ENCODE data around the gene ADH1C.
"Not testable (repeated sequence)": the region's sequence is repeated elsewhere in the genome, so short reads cannot be mapped to it uniquely, and the experiment has no call there.

Gene ADH1C

DNA sequence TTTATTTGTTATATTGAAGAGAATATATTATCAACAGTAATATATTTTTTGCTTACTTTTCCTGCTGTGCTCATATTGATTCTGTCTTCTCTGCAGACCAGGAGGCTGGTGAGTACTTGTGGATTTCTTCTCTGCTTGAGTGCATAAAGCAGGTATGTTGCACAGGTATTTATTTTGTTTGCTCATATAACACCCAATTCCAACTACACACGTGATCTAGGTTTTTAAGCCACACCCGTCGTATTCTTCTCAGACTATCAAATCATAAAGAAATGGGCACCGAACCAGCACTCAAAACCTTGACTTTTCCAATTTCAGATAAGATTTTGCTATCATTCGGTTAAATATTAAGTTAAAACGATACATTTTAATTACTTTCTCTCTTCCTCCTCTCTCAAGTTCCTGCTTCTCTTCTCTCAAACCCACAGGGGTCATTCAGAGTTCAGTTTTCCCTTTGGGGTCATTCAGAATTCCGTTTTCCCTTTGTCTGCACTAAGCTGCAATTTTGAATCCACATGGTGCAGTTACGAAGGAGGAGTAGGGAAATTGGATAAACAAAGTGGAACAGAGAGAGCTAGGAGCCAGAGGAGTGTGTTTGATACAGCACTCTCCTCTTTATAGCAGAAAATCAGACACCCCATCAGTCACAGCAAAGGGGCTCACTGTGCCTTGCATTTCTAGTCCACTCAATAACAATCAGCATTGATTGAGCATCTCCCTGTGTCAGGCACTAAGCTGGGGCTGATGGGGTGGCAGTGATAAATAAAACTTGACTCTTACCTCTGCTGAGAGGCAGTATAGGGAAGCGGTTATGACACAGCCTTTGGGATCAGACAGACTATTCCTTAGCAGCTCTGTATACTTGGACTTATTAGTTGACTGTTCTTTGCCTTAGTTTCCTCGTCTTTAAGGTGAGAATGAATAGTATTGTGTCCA lies at the start of gene ADH1C:
ADH1C (minus strand) TSS at position 145 of the 936 bp plus-strand sequence; CDS start at position 74, 71 bp downstream.
- peak; percentile 54 for FAIRE-seq

DNA sequence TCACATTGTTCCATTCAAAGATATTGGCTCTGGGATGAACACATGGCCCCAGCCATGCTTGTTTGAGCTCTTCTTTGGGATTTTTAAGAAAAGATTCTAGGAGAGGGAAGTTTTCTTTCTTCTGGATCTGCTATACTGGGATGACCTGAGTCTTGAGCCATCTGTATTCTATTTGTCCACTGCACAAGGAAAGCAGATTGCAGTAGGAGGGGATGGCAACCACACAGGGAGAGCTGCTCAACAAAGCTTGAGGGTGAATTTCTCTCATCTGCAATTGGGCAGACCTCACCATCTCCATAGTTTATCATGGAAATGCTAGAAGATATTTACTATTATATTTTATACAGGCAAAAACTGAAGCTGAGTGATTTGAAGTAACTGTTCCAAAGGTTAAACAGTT lies 48.3 kb upstream of the ADH1C start:
- FAIRE-seq, result no peak

DNA sequence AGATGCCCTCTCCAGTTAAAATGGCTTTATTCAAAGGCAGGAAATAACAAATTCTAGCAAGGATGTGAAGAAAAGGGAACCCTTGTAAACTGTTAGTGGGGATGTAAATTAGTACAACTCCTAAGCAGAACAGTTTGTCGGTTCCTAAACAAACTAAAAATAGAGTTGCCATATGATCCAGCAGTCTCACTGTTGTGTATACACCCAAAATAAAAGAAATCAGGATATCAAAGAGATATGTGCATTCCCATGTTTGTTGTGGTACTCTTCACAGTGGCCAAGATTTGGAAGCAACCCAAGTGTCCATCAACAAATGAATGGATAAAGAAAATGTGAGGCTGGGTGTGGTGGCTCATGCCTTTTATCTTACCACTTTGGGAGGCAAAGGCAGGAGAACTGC lies 46.5 kb upstream of the ADH1C start:
- FAIRE-seq, result no peak

DNA sequence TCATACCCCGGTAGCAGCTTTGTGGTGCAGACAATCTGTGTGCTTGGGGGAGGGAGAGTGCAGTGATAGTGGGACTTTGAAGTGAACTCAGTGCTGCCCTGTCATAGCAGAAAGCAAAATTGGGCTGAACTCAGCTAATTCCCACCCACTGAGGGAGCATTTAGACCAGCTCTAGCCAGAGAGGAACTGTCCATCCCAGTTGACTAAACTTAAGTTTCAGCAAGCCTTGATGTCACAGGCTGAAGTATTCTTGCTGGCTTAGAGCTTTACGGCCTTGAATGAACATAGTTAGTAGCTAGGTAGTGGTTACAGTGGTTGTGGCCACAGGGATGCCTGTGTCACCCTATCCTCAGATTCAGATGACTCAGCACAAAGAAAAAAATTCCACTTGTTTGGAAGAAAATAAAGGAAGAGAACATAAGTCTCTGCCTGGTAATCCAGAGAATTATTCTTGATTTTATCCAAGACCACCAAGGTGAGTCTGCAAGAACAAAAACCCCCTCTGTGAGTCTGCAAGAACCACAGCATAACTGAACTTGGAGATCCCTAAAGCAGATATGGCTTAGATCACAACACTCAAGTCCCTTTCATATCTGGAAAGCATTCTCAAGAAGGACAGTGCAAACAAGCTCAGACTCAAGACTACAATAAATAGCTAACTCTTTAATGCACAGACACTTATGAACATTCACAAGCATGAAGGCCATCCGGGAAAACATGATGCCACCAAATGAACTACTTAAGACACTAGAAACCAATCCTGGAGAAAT lies 43.2 kb upstream of the ADH1C start:
- no peak for FAIRE-seq

DNA sequence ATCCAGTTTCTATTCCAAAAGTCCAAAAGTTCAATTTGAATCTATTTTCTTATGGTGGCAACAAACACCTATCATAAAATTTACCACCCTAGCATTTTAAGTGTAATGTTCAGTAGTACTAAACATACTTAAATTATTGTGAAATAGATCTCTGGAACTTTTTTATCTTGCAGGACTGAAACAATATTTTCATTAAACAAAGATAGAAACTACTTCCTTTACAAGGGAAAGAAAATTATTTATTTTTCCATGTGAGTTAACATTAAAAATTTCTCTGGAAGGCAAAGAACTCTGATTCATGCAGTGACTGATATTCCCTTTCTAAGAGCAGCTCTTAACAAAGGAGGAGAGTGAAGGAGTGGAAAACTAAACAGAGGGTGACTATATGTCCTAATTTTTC lies 42.4 kb upstream of the ADH1C start:
- peak; percentile 95 for FAIRE-seq

DNA sequence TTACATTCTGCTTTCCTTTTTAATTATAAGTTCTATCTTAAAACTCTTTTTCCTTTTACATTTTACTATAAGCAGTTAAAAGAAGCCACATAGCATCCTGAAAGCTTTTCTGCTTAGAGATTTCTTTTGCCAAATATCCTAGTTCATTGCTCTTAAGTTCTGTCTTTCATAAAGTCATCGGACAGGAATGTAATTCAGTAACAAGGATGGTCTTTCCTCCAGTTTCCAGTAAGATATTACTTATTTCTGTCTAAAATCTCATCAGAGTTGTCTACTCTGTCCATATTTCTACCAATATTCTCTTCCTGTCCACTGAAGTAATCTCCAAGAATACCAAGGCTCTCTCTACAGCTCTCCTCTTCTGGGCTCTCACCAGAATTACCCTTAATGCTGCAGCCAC lies 37.5 kb upstream of the ADH1C start:
- FAIRE-seq, result no peak

DNA sequence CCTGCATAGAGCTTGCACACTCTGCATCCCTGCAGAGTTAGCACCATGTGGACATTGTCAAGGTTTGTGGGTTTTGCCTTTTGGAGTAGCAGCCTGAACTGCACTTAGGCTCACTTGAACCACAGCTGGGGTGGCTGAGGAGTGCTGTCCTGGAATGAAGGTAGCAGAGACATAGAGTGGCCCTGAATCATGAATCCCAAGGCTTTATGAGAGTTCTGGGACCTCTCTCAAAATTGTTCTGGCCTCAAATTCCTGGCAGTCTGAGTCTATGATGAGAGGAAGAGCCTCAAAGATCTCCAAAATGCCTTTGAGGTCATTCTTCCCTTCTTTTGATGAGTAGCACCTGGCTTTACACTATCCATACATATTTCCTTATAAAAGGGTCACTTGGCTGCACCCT lies 37.1 kb upstream of the ADH1C start:
- no peak for FAIRE-seq

DNA sequence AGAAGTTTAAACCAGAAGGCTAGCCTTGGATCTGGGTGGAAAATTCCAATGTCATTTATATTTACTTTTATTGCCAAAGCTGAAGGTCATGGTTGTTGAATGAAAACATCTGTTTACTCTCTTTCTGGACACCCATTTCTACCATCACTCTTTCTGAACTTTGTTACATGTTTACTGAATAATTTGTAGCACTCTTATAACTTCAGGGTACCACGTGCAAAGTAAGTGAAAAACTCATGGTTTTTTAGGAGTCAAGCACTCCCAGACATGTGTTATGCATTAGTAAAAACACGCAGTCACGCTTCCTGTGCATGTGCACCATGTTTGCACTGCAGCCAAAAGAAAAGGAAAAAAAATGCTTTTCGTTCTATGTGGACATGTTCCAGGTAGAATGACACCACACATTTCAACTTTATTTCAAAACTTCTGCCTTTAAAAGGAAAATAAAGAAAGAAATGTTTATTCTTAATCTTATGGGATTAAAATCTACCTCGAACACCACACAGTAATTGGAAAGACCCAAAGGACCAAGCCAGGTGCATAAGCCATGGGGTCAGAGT lies 31.4 kb upstream of the ADH1C start:
- FAIRE-seq, result peak; percentile 100

DNA sequence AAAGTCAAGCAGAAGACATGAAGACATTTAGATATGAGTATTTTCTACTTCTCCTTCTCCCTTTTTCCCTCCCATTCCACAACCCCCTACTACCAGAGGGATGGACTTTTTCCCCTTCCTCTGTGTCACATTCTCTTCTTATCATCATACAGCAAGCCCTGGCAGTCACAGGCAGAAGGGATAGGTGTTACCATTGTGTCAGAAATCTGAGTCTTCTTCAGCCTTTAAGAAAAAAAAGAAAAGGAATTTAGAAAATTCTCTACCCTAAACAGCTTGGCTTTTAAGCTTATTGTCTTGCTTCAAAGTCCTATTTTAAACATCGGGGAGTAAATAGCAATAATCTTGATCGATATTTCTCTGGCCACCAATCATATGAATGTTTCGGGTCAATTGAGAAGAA lies 30.9 kb upstream of the ADH1C start:
- no peak for FAIRE-seq

DNA sequence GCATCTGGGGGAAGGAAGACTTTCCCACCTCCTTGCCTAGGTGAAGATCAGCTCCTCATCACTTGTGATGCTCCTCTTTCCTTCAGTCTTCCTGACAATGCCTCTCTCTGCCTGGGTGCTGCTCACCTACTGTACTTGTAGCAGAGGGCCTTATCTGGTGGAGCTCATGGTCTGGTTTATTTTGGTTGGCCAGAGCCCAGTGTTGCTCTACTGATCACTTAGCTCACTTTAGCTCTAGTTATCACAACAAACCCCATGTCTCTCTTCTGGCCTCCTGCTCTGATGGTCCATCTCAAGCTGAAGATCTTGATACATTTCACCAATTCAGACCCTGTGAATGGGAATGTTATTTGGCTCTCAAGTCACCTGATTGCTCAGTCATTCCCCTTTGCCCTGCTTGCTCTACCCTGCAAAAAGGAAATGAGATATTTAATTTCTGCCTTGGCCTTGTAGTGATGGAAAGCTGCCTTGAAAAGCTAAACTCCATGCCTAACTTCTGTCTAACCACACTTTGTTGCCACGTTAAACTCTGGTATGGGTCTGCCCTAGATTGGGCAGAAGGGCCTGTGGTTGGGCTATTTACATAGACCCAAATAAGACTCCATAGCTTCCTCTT lies 30.3 kb upstream of the ADH1C start:
- FAIRE-seq, result no peak

DNA sequence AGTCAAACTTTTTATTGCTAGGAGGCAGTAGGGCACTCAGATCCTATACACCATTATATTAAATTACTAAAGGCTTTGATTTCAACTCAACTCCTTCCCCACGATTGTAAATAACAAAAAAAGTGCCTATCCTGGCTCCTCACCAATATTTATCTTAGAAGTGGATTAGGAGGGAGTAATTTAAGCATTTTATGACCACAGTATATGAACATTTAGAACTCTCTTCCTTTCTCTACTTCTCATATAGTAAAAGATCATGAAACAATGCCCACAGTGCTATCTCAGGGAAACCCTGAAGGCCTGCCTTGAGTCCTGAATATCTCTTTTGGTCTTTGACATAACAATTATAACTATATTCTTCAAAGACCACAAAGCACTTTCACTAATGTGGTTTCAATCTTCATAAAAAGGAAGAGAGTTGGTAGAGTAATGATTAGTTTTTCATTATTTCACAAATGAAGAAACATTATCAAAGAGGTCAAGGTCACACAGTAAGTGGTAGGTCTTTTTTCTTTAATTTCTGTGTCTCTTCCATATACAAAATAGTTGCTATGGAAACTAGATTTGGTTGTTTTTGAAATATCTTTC lies 29.1 kb upstream of the ADH1C start:
- no peak for FAIRE-seq

DNA sequence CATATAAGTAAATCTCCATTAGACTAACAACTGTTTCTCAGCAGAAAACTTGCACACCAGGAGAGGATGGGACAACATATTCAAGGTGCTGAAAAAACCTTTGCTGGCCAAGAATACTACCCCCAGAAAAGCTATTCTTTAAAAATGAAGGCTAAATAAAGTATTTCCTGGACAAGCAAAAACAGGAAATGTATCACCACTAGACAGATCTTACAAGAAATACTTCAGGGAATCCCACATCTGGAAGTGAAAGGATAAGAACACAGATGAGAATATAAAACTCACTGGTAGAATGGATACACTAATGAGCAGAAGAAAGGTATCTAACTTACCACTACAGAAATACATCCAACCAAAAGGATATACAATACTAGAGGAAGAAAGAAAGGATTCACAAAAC lies 27.0 kb upstream of the ADH1C start:
- no peak for FAIRE-seq

DNA sequence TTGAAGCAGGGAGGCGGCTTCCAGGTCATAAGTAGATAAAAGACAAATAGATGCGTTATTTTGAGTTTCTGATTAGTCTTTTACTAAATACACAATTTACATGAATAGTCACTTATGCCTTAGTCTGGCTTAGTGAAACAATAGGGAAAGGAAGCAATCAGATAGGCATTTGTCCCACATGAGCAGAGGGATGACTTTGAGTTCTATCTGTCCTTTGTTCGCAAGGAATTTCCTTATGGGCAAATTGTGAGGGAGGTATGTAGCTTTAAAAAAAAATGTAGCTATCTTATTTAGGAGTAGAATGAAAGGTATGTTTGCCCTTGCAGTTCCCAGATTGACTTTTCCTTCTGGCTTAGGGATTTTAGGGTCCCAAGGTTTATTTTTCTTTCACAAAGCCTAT lies 26.3 kb upstream of the ADH1C start:
- FAIRE-seq, result no peak

DNA sequence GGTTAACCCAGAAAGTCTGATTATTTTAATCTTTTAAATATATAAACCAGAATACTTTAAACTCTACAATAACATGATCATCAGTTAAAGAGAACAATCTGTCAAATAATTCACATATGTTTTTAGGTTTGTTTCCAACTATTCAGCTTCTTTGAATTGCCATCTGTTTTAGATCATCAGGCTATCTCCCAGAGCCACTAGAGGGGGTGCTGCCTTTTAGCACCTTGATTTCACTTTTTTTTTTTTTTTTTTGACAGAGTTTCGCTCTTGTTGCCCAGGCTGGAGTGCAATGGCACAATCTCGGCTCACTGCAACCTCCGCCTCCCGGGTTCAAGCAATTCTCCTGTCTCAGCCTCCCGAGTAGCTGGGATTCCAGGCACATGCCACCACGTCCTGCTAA lies 24.8 kb upstream of the ADH1C start:
- FAIRE-seq, result peak; percentile 81

DNA sequence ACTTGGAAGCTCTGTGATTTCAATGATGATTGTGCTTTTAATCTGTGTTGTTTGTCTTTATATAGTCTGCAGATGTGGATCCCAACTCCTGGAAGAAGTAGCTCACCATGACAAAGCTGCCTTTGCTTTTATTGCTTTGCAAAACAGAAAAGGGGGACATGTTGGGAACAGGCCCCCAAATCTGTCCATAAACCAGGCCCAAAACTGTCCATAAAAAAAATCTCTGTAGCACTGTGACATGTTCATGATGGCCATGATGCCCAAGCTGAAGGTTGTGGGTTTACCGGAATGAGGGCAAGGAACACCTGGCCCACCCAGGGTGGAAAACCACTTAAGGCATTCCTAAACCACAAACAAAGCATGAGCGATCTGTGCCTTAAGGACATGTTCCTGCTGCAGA lies 19.9 kb upstream of the ADH1C start:
- not testable (repeated sequence) for FAIRE-seq

DNA sequence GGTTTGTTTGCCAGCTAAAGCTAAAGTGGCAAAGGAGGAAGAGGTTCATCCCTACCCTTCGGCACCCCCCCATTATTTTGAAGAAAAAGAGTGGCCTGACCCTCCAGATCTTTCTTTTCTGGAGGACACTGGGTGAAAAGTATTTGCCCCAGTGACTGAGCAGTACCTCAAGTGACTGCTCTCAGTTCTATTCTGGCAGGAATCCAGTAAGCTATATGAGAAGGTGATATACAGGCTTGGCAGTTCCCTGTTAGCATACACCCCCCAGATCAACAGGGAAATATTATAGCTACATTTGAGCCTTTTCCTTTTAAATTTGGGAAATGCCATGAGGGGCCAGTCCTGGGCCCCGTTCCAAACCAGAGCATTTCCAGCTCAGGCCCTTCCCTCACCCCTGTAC lies 15.3 kb upstream of the ADH1C start:
- FAIRE-seq, result not testable (repeated sequence)

DNA sequence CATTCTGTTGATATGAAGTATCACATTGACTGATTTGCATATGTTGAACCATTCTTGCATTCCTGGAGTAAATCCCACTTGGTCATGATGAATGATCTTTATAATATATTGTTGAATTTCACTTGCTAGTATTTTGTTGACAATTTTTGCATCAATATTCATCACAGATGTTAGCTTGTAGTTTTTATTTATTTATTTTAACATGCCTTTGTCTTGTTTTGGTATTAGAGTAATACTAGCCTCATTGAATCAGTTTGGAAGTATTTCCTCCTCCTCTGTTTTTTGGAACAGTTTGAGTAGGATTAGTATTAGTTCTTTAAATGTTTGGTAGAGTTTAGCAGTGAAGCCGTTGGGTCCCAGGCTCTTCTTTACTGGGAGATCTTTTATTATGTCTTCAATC lies 13.9 kb upstream of the ADH1C start:
- FAIRE-seq, result no peak

DNA sequence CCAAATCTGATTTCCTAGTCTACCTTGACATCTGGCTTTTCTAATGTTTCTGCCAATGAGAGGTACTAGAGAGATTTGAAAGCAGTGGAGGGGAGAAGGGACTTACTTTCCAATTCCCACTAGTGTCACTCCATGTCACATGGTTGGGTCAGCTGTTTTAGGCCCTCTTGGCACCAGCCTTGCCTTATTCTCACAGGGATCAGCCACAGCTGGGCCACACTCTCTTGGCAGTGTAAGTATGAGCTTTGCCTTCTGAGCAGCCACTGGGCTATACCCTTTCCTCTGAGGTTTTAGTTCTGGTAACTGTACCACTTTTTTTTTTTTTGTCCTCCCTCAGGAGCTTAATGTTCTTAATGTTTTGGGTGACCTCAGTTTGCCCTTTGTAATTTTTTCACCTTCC lies 10.2 kb upstream of the ADH1C start:
- no peak for FAIRE-seq

DNA sequence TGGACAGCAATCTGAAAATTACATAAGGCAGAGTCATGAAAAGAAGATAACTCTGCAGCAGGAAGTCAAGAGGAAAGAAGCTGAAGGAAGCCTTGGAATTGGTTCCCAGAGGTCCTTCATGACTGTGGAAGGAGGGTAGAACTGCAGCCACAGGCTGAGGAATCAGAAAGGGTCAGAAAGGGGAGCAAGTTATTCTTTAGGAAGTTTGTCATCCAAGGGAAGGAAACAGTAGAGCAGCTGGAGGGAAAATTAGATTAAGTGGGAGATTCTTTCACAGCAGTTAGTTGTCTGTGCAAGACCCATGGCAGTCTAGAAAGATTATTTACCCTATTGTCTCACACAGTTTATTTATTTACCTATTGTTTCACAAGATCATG lies 9.3 kb upstream of the ADH1C start:
- no peak for FAIRE-seq

DNA sequence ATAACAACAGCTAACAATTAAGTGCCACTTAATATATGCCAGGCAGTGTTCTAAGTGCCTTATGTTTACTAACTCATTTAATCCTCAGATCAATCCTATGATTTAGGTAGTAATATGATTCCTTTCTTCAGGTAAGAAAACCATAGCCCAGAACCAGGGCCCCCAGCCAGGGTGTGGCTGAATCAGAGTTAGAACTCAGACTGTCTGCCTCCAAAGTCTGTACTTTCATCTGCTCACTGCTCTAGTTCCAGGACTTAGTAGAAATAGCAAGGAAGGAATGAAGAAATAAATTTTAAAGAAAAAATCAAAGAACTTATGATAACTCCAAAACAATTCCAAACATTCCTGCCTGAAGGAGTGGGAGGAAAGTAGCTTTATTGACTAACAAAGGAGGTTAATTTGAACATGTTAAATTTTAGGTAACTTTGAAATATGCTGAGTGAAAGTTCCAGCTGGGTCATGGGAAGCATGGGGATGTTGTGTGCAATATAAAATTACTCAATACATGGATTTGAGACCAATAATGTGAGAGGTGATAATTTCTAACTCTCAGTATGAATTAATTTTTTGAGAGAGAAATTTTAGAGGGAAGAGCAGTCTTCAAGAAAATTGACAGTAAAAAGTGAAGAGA lies 8.8 kb upstream of the ADH1C start:
- peak; percentile 87 for FAIRE-seq

DNA sequence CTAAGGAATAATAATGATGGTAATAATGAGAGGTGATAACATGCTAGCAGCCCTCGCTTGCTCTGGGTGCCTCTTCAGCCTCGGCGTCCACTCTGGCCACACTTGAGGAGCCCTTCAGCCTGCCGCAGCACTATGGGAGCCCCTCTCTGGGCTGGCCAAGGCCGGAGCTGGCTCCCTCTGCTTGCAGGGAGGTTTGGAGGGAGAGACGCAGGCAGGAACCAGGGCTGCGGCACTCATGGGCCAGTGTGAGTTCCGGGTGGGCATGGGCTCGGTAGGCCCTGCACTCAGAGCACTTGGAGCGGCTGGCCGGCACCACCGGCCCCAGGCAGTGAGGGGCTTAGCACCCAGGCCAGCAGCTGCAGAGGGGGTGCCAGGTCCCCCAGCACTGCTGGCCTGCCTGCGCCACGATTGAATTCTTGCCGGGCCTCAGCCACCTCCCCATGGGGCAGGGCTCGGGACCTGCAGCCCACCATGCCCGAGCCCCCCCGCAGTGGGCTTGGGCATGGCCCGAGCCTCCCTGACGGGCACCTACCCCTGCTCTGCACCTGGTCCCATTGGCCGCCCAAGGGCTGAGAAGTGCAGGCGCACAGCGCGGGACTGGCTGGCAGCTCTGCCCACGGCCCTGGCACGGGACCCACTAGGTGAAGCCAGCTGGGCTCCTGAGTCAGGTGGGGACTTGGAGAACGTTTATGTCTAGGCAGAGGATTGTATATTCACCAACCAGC lies 7.1 kb upstream of the ADH1C start:
- no peak for FAIRE-seq

DNA sequence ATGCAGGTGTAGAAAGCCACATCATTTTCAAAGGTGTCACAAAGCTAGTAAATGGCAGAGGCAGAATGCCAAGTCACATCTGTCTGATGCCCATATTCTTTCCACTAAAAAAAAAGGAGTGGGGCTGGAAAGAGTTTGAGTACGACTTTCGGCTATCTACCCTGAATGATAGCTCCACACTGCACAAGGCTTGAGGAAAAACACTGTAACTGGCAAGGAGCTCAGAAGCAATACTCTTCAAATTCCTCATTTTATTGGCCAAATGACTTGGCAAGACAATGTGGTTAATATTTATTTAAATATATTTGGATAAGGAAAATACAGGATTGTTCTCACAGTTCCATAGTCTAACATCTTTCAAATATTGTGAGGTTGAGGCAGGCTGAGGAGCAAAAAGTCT lies 5.4 kb upstream of the ADH1C start:
- no peak for FAIRE-seq

All from endometrium (tissue), 2 donors.